ENCODE results near the gene RAB8B.

- TF ChIP-seq CTCF (IDR thresholded peaks at IDR 0.05; ENCODE audit: low read length) = no peak
- TF ChIP-seq EZH2 (optimal IDR thresholded peaks at IDR 0.05; ENCODE audit: low read depth, low read length) = no peak
These were observed 38.3 kb downstream of the RAB8B start for GRCh38 chr15:63227689-63228088.

Measured in MM.1S (cell line).